ENCODE measurements around the gene C8G. TPM values are rescaled to one million over a fixed set of nuclear protein-coding genes. Genes with fewer than 3 reads are reported as not detected.

C8G gene
- polyA plus RNA-seq, 1 experiment: 0.48 TPM

DNA sequence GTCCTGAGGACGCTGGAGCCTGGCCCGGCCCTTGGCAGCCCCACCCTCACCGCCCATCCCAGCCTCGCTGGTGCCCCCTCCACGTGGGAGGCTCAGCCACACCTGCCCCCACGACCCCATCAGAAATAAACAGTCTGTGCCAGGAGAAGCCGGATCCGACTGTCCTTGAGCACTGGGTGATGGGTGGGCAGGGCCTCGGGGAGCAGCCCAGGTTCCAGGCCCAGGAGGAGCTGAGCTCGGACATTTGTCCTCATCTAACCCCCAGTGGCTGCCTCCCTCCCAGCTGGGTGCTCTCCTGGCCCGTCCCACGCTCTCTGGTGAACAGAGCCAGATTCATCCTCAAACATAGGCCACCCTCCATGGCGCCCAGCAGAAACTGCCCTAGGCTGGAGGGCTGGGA lies 27.7 kb downstream of the C8G start:
- TF ChIP-seq, protein P1, sequence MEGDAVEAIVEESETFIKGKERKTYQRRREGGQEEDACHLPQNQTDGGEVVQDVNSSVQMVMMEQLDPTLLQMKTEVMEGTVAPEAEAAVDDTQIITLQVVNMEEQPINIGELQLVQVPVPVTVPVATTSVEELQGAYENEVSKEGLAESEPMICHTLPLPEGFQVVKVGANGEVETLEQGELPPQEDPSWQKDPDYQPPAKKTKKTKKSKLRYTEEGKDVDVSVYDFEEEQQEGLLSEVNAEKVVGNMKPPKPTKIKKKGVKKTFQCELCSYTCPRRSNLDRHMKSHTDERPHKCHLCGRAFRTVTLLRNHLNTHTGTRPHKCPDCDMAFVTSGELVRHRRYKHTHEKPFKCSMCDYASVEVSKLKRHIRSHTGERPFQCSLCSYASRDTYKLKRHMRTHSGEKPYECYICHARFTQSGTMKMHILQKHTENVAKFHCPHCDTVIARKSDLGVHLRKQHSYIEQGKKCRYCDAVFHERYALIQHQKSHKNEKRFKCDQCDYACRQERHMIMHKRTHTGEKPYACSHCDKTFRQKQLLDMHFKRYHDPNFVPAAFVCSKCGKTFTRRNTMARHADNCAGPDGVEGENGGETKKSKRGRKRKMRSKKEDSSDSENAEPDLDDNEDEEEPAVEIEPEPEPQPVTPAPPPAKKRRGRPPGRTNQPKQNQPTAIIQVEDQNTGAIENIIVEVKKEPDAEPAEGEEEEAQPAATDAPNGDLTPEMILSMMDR (IDR thresholded peaks at IDR 0.05; ENCODE audit: insufficient read depth, low read depth, low read length): no peak
- Histone ChIP-seq H3K27me3 (ENCODE audit: control insufficient read depth, insufficient read depth, low read length) (no peaks in the 10 kb centered on the region), H3K36me3 (ENCODE audit: control insufficient read depth, insufficient read depth, low read length) (no peaks in the 10 kb centered on the region), H3K4me3 (ENCODE audit: low read depth, low read length) (no peak overlapping the region)
- CTCF ChIA-PET: interaction anchor here (1.1 kb wide), 1 partner anchor 25 kb away, joined by 4 read pairs; no protein-coding TSS in a partner anchor
- no peak for DNase-seq (ENCODE audit: low read depth)
- POLR2A ChIA-PET: no interaction called here

DNA sequence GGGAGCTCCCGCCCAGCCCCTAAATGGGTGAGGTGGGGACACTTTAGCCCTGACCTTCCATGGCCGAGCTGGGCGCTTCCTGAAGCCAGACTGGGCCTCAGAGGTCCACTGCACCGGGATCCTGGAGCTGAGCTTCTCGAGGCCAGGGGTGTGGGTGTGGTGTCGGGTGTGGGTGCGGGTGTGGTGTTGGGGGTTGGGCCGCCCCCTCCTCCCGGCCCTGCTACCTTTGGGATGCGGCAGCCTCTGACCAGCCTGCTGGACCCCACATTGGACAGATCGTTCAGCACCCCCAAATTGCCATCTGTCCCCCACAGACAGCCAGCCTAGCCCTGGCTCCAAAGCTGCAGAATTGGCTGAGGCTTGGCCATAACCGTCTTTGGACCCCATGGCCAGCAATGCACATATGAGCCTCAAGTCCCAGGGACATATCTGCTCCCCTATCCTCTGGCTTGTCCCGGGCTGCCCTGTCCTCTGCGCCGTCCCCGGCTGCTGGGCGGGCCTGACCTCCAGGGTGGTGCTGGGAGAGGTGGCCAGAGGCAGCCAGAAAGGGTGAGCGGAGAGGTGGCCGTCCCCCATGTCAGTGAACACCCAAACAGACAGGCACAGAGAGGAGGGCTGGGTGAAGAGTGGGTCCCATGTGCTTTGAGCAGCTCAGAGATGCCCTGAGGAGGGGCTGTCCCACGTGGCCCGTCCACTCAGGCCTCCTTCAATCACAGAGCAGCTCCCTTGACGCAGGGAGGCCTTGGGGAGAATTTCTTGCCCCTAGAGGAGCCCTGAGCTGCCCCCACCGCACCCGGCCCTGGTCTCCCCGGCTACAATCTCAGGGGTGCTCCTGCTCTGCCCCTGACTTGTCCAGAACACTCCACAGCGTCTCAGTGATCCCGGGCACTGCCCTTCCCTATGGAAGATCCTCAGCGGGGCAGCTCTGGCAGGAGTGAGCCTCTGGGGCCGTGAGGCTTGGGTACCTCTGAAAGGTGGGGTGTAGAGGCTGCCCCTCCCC lies 28.9 kb downstream of the C8G start:
- Histone ChIP-seq H3K36me3 (ENCODE audit: control insufficient read depth, insufficient read depth, low read length) (no peaks in the 10 kb centered on the region), H3K4me3 (ENCODE audit: low read depth, low read length) (no peak overlapping the region), H3K27me3 (ENCODE audit: control insufficient read depth, insufficient read depth, low read length) (no peaks in the 10 kb centered on the region)
- TF ChIP-seq, protein P1 (IDR thresholded peaks at IDR 0.05; ENCODE audit: insufficient read depth, low read depth, low read length): no peak
- ChIA-PET CTCF (interaction anchor here (0.7 to 2.5 kb wide), 4 partner anchors 26 to 186 kb away, joined by 3 to 11 read pairs (median 4); no protein-coding TSS in a partner anchor), POLR2A (no interaction called here)
- DNase-seq (ENCODE audit: low read depth): no peak

DNA sequence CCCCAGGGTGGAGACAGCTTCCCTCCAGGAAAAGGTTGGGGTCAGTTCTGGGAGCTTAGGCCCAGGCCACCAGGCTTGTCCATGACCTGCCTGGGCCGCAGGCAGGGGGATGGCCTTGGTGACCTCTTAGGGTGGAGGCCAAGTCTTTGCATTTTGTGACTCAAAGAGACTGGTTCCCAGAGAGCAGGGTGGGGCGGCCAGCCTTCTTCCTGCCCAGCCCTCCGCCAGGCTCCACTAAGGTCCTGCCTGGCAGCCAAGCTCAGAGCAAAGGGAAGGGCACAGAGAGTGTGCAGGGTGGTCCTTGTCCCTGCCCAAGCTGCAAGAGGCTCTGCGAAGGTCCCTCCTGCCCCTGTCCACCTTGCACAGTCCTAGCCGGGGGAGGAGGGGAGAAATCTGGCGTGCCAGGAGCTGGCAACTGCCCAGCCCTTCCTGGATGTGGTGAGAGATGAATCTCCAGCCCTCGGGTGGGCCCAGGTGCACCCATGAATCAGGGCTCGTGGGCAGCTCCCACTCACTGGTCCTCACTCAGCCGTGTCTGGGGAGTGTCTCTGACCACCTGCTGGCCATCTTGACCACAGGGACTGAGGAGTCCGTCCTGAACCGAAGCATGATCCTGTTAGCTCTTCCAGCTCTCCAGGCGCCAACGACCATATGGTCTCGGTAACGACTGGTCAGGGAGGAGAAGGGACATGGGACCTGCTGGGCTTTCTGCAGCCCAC lies 29.9 kb downstream of the C8G start:
- no peaks in the 10 kb centered on the region for H3K27me3 ChIP-seq (ENCODE audit: control insufficient read depth, insufficient read depth, low read length)
- CTCF ChIA-PET: interaction anchor here (1.4 to 2.5 kb wide), 3 partner anchors 27 to 61 kb away, joined by 4 to 11 read pairs (median 11); no protein-coding TSS in a partner anchor
- no peak for DNase-seq (ENCODE audit: low read depth)
- TF ChIP-seq, protein P1 (IDR thresholded peaks at IDR 0.05; ENCODE audit: insufficient read depth, low read depth, low read length): no peak
- POLR2A ChIA-PET: no interaction called here
- H3K4me3 ChIP-seq (ENCODE audit: low read depth, low read length): no peak overlapping the region
- H3K36me3 ChIP-seq (ENCODE audit: control insufficient read depth, insufficient read depth, low read length): no peaks in the 10 kb centered on the region

DNA sequence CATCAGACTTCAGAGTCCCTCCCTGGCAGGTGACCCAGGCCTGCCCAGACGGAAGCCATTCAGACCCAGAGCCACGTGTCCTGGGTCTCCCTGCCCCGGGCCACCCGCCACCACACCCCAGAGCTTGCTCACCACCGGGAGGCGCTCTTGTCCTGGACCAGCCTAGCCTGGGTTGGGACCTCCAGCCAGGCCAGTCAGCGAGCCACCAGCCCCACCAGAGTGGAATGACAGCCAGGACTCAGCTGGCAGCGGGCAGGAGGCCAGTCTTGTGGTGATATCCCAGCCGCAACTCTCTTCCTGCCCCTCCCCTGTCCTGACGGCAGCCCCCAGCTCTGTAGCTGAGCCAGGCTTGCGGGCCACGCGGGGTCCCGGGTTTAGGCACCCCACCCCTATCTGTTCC lies 30.6 kb downstream of the C8G start:
- H3K4me3 ChIP-seq (ENCODE audit: low read depth, low read length): no peak overlapping the region
- POLR2A ChIA-PET: no interaction called here
- no peaks in the 10 kb centered on the region for H3K27me3 ChIP-seq (ENCODE audit: control insufficient read depth, insufficient read depth, low read length)
- DNase-seq (ENCODE audit: low read depth): no peak
- TF ChIP-seq, protein P1 (IDR thresholded peaks at IDR 0.05; ENCODE audit: insufficient read depth, low read depth, low read length): 0 out of 2 replicates have a peak, but pooled peaks have one; percentile 13
- CTCF ChIA-PET: interaction anchor here (1.4 to 2.5 kb wide), 3 partner anchors 28 to 60 kb away, joined by 4 to 11 read pairs (median 11); no protein-coding TSS in a partner anchor
- H3K36me3 ChIP-seq (ENCODE audit: control insufficient read depth, insufficient read depth, low read length): no peaks in the 10 kb centered on the region

DNA sequence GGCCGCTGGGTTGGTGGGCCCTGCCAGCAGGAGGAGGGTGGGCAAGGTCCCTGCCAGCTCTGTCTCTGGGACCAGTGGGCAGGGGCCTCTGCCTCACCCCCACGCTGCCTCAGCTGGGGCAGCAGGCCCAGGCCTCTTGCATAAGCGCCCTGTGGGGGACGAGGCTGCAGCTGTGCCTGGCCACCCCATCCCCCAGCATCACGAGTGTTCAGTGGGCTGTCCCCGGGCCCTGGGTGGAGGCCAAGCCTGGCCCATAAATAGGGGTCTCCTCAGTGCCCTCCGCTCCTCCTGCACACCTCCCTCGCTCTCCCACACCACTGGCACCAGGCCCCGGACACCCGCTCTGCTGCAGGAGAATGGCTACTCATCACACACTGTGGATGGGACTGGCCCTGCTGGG lies 32.2 kb downstream of the C8G start, which contains the start of gene PTGDS:
TSS of gene PTGDS (plus strand) at position 282 of the 400 bp plus-strand sequence. CDS start at position 357, 75 bp downstream.
- POLR2A ChIA-PET: no interaction called here
- no peaks in the 10 kb centered on the region for H3K36me3 ChIP-seq (ENCODE audit: control insufficient read depth, insufficient read depth, low read length)

More for the DNA sequence above, 32.2 kb downstream of the C8G start, which contains the start of gene PTGDS:
- no peak for DNase-seq (ENCODE audit: low read depth)
- TF ChIP-seq, protein P1 (IDR thresholded peaks at IDR 0.05; ENCODE audit: insufficient read depth, low read depth, low read length): no peak
- Histone ChIP-seq H3K4me3 (ENCODE audit: low read depth, low read length) (peak within 1 kb of the TSS; percentile 51), H3K27me3 (ENCODE audit: control insufficient read depth, insufficient read depth, low read length) (no peaks in the 10 kb centered on the region)
- CTCF ChIA-PET: no interaction called here
